OCI-LY3 (cell line): ENCODE data around the gene RPL7A.

Source experiments
- EZH2phosphoT487 ChIP-seq: fragments of 200-600 bp; shearing (Covaris generic); IDR thresholded peaks from 2 replicates; pipeline ENCODE4 v1.6.1; 2018; ENCODE audit warnings: antibody characterized with exemption, mixed run types, low read depth
- TF ChIP-seq, protein P1 (sequence below): fragments of 200-600, 300-600 bp; sonication (generic); IDR thresholded peaks from 2 replicates; pipeline ENCODE4 v1.5.1; 2014; ENCODE audit warnings: antibody characterized with exemption, low read length, low read depth

DNA sequence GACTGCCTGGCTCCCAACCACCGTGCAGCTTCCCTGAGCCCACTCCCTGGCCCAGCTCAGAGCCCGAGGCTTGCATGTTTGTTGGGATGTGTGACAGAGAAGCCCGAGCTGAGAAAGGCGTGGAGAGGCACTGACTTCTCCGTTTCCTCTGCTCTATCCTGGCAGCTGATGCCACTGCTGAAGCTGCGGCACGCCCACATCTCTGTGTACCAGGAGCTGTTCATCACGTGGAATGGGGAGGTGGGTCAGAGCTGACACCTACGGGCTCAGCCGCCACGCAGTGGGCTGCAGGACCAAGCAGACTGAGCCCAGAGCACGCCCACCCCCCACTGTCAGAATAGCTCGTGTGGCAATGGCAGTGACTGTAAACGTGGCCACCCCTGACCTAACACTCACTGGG, 37.4 kb downstream of the RPL7A start:
- TF ChIP-seq, protein P1, sequence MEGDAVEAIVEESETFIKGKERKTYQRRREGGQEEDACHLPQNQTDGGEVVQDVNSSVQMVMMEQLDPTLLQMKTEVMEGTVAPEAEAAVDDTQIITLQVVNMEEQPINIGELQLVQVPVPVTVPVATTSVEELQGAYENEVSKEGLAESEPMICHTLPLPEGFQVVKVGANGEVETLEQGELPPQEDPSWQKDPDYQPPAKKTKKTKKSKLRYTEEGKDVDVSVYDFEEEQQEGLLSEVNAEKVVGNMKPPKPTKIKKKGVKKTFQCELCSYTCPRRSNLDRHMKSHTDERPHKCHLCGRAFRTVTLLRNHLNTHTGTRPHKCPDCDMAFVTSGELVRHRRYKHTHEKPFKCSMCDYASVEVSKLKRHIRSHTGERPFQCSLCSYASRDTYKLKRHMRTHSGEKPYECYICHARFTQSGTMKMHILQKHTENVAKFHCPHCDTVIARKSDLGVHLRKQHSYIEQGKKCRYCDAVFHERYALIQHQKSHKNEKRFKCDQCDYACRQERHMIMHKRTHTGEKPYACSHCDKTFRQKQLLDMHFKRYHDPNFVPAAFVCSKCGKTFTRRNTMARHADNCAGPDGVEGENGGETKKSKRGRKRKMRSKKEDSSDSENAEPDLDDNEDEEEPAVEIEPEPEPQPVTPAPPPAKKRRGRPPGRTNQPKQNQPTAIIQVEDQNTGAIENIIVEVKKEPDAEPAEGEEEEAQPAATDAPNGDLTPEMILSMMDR: no peak
- TF ChIP-seq EZH2phosphoT487: no peak
